HG03432 (cell line): Measurements from ENCODE around the gene BRSK2.

Source experiments
- ATAC-seq: cut with Tn5 transposase; IDR thresholded peaks from one replicate; pipeline ENCODE4 v1.9.1; 2021; ENCODE audit warnings: mild to moderate bottlenecking, moderate library complexity; ENCODE audit not compliant: unreplicated experiment

Gene BRSK2

GRCh38 chr11:1373536-1374214, 16.1 kb upstream of the BRSK2 start:
- no peak for ATAC-seq

- ATAC-seq: no peak
Observed at GRCh38 chr11:1375161-1375954, 14.4 kb upstream of the BRSK2 start.

GRCh38 chr11:1375955-1376258, 13.8 kb upstream of the BRSK2 start:
- no peak for ATAC-seq

- ATAC-seq: no peak
Observed at GRCh38 chr11:1377231-1377780, 12.4 kb upstream of the BRSK2 start.

GRCh38 chr11:1381793-1382425, 7.8 kb upstream of the BRSK2 start:
- no peak for ATAC-seq

GRCh38 chr11:1382429-1382828, 7.3 kb upstream of the BRSK2 start:
- no peak for ATAC-seq

GRCh38 chr11:1382831-1383607, 6.7 kb upstream of the BRSK2 start:
- ATAC-seq: peak; percentile 83

- ATAC-seq: no peak
Observed at GRCh38 chr11:1384199-1384970, 5.3 kb upstream of the BRSK2 start.

GRCh38 chr11:1387521-1387920, 2.2 kb upstream of the BRSK2 start:
- no peak for ATAC-seq

GRCh38 chr11:1387961-1388762, 1.6 kb upstream of the BRSK2 start:
- no peak for ATAC-seq

- ATAC-seq: no peak
Observed at GRCh38 chr11:1388763-1389102, 1.0 kb upstream of the BRSK2 start.

- ATAC-seq: peak; percentile 92
Observed at GRCh38 chr11:1389103-1389931, 417 bp upstream of the BRSK2 start.

- ATAC-seq: no peak
Observed at GRCh38 chr11:1390569-1391164, 933 bp downstream of the BRSK2 start.

GRCh38 chr11:1391165-1392075, 1.7 kb downstream of the BRSK2 start:
- no peak for ATAC-seq

GRCh38 chr11:1392111-1392510, 2.4 kb downstream of the BRSK2 start:
- no peak for ATAC-seq

GRCh38 chr11:1392561-1392960, 2.8 kb downstream of the BRSK2 start:
- ATAC-seq: no peak

GRCh38 chr11:1393038-1393710, 3.4 kb downstream of the BRSK2 start:
- no peak for ATAC-seq
